HUES64 (cell line): ENCODE data around the gene UMOD.

Experiments used
- H3K27ac ChIP-seq: 2 replicates; pipeline ENCODE4 v1.7.0; 2013; ENCODE audit warnings: low read depth, low read length, inconsistent platforms
- H3K27me3 ChIP-seq: 2 replicates; pipeline ENCODE4 v1.6.1; 2013; ENCODE audit warnings: mild to moderate bottlenecking, low read length; ENCODE audit not compliant: insufficient read depth
- H3K36me3 ChIP-seq: 2 replicates; pipeline ENCODE4 v1.6.1; 2013; ENCODE audit warnings: mild to moderate bottlenecking, low read length; ENCODE audit not compliant: insufficient read depth
- H3K4me1 ChIP-seq: 2 replicates; pipeline ENCODE4 v1.6.1; 2013; ENCODE audit warnings: mild to moderate bottlenecking, low read length, moderate library complexity; ENCODE audit not compliant: insufficient read depth
- H3K4me3 ChIP-seq: 2 replicates; pipeline ENCODE4 v1.5.1; 2013; ENCODE audit warnings: mild to moderate bottlenecking, low read length, moderate library complexity
- H3K9ac ChIP-seq: 2 replicates; pipeline ENCODE4 v1.6.1; 2013; ENCODE audit warnings: mild to moderate bottlenecking, low read depth, low read length
- H3K9me3 ChIP-seq: 2 replicates; pipeline ENCODE4 v1.6.1; 2013; ENCODE audit warnings: low read depth, low read length; ENCODE audit not compliant: insufficient read depth
- WGBS: fragments of 150-250, 120-280 bp; methylation state at CpG from one replicate; pipeline ENCODE4 v1.1.7; 2013; ENCODE audit warnings: missing lambda C conversion rate; 5-methylcytosine and 5-hydroxymethylcytosine counted together

UMOD gene

GRCh38 chr16:20310421-20311395 is 41.8 kb downstream of the UMOD start:
- WGBS, result 95% methylated on average over 11 of the region's 11 CpGs
- no peak overlapping the region for H3K27ac ChIP-seq
- H3K4me3 ChIP-seq, result no peak overlapping the region

DNA sequence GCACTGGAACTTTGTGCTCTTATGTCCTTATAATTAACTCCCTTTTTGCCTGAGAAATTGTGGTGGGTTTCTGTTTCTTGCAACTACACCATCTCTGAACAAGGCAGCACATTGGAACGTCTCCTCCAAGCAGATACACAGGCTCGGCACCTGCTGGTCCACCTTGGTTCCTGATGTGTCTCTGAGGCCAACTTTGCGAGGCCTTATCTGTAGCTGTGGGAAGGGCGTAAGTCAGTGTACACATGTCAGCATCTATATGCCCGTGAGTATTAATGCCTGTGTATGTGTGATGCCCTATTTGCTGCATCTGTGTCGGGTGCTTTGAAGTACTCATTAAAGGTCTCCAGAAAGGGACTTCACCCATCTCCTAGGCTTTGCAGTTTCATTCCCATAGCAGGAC is 42.7 kb downstream of the UMOD start:
- Histone ChIP-seq H3K9ac (no peak overlapping the region), H3K4me3 (no peak overlapping the region), H3K27me3 (no peaks in the 10 kb centered on the region), H3K9me3 (peaks cover 3% of the 10 kb centered on the region; the same call in 1 of the 2 replicates), H3K4me1 (no peaks in the 10 kb centered on the region), H3K36me3 (no peaks in the 10 kb centered on the region), H3K27ac (no peak overlapping the region)
- 92% methylated on average over 6 of the region's 6 CpGs for WGBS

More at GRCh38 chr16:20310421-20311395, 41.8 kb downstream of the UMOD start:
- Histone ChIP-seq H3K9ac (no peak overlapping the region), H3K36me3 (no peaks in the 10 kb centered on the region), H3K4me1 (no peaks in the 10 kb centered on the region), H3K27me3 (no peaks in the 10 kb centered on the region), H3K9me3 (peaks cover 3% of the 10 kb centered on the region; the same call in 1 of the 2 replicates)

DNA sequence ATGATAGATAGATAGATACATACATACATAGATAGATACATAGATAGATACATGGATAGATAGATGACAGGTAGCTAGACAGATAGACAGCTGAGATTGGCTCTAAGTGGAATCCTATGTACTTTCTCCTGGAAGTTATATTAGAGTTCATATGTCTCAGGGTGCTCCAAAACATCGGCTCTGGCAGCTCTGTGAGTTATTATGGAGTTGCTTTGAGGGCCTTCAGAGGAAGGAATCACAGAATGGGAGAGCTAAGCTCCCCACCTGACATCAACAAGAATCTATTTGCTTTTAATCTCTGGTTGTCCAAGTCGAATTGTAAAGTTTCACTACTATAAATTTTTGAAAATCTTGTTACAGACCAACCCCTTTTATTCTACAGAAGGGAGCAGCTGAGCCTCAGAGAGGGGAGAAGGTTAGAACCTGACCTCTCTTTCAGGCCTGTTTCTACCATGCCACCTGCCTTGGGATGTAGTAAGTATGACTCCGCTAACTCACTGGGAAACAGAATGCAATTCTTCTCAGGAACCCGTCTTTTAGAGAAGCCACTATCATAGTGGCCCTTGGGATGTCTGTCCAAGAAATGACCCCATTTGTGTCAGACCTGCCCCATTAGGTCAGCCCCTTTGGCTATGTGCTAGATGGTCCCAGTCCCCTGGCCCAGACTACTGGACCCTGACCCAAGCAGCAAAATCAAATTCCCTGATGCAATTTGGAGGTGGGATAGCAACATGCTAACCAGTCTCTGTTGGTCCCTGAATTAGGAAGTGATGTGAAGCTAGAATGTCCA is 43.5 kb downstream of the UMOD start:
- WGBS, result 90% methylated on average over 4 of the region's 4 CpGs
- Histone ChIP-seq H3K27me3 (no peaks in the 10 kb centered on the region), H3K36me3 (no peaks in the 10 kb centered on the region), H3K9me3 (peaks cover 3% of the 10 kb centered on the region; the same call in 1 of the 2 replicates), H3K27ac (no peak overlapping the region), H3K4me1 (no peaks in the 10 kb centered on the region), H3K4me3 (no peak overlapping the region), H3K9ac (no peak overlapping the region)

DNA sequence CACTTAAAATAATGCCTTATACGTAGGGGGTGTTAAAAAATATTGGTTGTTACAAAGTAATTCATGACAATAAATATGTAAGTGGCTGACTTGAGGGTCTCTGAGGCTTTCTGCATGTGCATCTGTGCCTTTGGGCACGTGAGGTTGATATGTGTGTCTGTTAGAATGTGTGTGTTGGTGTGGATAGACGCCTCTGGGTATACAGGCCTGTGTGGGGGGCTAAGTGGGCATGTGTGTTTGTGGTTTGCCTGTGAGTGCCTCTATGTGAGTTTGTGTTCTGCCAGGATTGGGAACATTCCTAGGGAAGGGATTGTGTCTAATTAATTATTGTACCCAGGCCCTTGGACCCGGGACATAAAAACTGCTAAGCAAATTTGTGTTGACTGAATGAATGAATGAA is 44.2 kb downstream of the UMOD start:
- no peak overlapping the region for H3K9ac ChIP-seq
- no peaks in the 10 kb centered on the region for H3K36me3 ChIP-seq
- peaks cover 3% of the 10 kb centered on the region; the same call in 1 of the 2 replicates for H3K9me3 ChIP-seq
- 91% methylated on average over 4 of the region's 4 CpGs for WGBS
- no peak overlapping the region for H3K4me3 ChIP-seq
- H3K4me1 ChIP-seq, result no peaks in the 10 kb centered on the region
- H3K27ac ChIP-seq, result no peak overlapping the region
- no peaks in the 10 kb centered on the region for H3K27me3 ChIP-seq

GRCh38 chr16:20307791-20308190 is 44.7 kb downstream of the UMOD start:
- H3K9me3 ChIP-seq, result peaks cover 3% of the 10 kb centered on the region; the same call in 1 of the 2 replicates
- H3K27me3 ChIP-seq, result no peaks in the 10 kb centered on the region
- 98% methylated on average over 7 of the region's 7 CpGs for WGBS
- no peak overlapping the region for H3K27ac ChIP-seq
- no peak overlapping the region for H3K9ac ChIP-seq
- H3K4me3 ChIP-seq, result no peak overlapping the region
- H3K4me1 ChIP-seq, result no peaks in the 10 kb centered on the region
- no peaks in the 10 kb centered on the region for H3K36me3 ChIP-seq

DNA sequence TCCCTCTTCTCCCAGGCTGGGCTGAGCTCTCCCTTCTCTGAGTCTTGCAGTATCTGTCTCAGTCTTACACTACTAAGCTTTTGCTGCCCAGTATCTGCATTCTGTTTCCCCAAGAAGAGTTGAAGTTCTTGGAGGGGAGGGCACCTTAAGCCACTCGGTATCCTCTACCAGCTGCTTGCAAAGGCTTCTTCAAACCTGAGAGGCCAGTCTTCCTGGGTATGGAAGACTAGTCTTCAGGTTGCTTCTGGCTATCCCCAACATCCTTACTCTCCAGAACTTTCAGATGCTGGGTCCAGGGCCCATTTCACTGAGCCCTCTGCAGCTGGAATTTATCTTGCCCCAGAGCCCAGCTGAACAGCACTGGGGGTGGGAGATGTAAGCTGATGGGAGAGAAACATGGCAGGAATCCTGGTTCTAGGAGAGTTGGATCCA is 45.3 kb downstream of the UMOD start:
- Histone ChIP-seq H3K27me3 (no peaks in the 10 kb centered on the region), H3K4me1 (no peaks in the 10 kb centered on the region), H3K36me3 (no peaks in the 10 kb centered on the region), H3K27ac (no peak overlapping the region), H3K9ac (no peak overlapping the region), H3K9me3 (peaks cover 3% of the 10 kb centered on the region; the same call in 1 of the 2 replicates), H3K4me3 (no peak overlapping the region)
- 83% methylated on average over 1 of the region's 1 CpG for WGBS

DNA sequence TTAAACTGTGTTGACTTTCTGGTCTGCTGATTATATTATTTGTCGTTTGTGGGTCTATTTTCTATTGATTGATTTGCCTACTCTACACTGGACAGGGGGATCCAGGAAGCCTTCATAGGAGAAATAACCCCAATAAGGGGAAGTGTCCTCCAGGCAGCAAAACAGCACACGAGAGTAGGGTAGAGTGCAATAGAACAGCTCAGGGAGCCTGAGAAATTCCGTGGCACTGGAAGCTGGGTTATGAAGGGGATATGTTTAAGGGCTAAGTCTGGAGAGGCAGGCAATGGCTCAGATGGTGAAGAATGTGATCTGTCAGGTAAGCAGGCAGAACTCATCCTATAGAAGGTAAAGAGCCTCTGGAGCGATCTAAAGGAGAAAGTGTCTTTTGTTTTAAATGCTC is 46.1 kb downstream of the UMOD start:
- WGBS, result 91% methylated on average over 4 of the region's 4 CpGs
- Histone ChIP-seq H3K9me3 (no peaks in the 10 kb centered on the region), H3K27me3 (no peaks in the 10 kb centered on the region), H3K4me3 (no peak overlapping the region), H3K9ac (no peak overlapping the region), H3K27ac (no peak overlapping the region), H3K4me1 (no peaks in the 10 kb centered on the region), H3K36me3 (no peaks in the 10 kb centered on the region)

DNA sequence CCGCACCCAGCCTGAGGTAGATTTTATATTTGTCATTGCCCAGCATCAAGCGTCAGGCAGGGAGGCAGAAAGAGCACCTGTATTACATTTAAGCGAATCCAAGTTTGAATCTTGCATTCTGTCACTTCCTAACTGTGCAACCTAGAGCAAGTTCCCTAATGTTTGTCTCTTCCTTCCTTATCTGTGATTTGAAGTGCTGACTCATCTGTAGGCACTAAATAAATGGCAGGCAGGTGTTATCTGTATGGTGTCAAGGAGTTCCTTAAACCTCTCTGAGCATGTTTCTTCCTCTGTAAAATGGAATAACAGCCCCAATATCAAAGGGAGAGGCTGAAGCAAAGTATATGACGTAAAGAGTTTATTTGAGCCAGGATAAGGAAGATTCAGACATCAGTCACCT is 49.5 kb downstream of the UMOD start:
- no peaks in the 10 kb centered on the region for H3K4me1 ChIP-seq
- H3K4me3 ChIP-seq, result no peak overlapping the region
- no peaks in the 10 kb centered on the region for H3K9me3 ChIP-seq
- H3K36me3 ChIP-seq, result no peaks in the 10 kb centered on the region
- H3K9ac ChIP-seq, result no peak overlapping the region
- no peaks in the 10 kb centered on the region for H3K27me3 ChIP-seq
- WGBS, result 80% methylated on average over 4 of the region's 4 CpGs
- no peak overlapping the region for H3K27ac ChIP-seq

DNA sequence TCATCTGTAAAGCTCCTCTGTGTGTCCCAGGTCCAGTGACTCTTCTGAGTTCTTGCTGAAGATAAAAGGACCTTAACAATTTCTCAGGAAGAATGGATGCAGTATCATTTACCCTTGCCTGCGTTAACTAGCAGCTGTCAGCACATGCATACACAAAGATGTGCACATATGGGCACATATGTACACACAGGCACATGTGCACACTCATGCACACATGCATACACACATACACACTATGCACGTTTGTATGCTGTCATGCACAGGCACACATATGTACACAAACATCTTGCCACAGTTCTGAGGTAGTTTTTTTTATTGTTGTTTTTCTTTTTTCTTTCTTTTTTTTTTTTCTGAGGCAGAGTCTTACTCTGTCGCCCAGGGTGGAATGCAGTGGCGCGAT is 50.1 kb downstream of the UMOD start:
- H3K27ac ChIP-seq, result no peak overlapping the region
- no peak overlapping the region for H3K9ac ChIP-seq
- no peaks in the 10 kb centered on the region for H3K4me1 ChIP-seq
- no peak overlapping the region for H3K4me3 ChIP-seq
- H3K27me3 ChIP-seq, result no peaks in the 10 kb centered on the region
- no peaks in the 10 kb centered on the region for H3K9me3 ChIP-seq
- H3K36me3 ChIP-seq, result no peaks in the 10 kb centered on the region
- 79% methylated on average over 5 of the region's 5 CpGs for WGBS

GRCh38 chr16:20301840-20302239 is 50.7 kb downstream of the UMOD start:
- Histone ChIP-seq H3K4me1 (no peaks in the 10 kb centered on the region), H3K9ac (no peak overlapping the region), H3K4me3 (no peak overlapping the region), H3K9me3 (no peaks in the 10 kb centered on the region), H3K27me3 (no peaks in the 10 kb centered on the region), H3K27ac (no peak overlapping the region), H3K36me3 (no peaks in the 10 kb centered on the region)
- 74% methylated on average over 5 of the region's 5 CpGs for WGBS
